Lower leg skin (tissue), 4 donors: Measurements from ENCODE around the gene ELOVL3. TPM values are rescaled to one million over a fixed set of nuclear protein-coding genes. Genes with fewer than 3 reads are reported as not detected.
"Not testable (repeated sequence)": the region's sequence is repeated elsewhere in the genome, so short reads cannot be mapped to it uniquely, and the experiment has no call there.

Experiments
- DNase-seq, 2 donors: peaks; one replicate each; pipeline ENCODE4 v3.0.0-alpha.2; 2019; ENCODE audit warnings: low spot score in 2 of 2
- H3K4me3 ChIP-seq: fragments of 200-600 bp; sonication (generic); 2 replicates; pipeline ENCODE4 v1.5.1; 2017; ENCODE audit warnings: mild to moderate bottlenecking, low read depth; ENCODE audit not compliant: poor library complexity, severe bottlenecking
- POLR2A ChIP-seq, 2 donors: fragments of 450-650 bp; IDR thresholded peaks; one replicate each; pipeline ENCODE4 v1.6.1; 2016 to 2017; ENCODE audit warnings: antibody characterized with exemption in 2 of 2, mild to moderate bottlenecking in 1 of 2, moderate library complexity in 1 of 2
- WGBS, 2 donors: methylation state at CpG; one replicate each; pipeline ENCODE4 v1.1.5; 2018; 5-methylcytosine and 5-hydroxymethylcytosine counted together
- intact Hi-C: fragments of 100-400 bp; cut with DNase I; formaldehyde crosslinking; loops from one replicate; pipeline ENCODE4 v1.15.0; 2023; ENCODE audit warnings: low total_unique reads
- total RNA-seq, 4 donors: library from RNA; depleted of rRNA; stranded (reverse); fragments of >200 nt; gene quantifications; one replicate each; pipeline ENCODE4 v1.1.0, GENCODE V29; 2016
- TF ChIP-seq, protein P1 (sequence below), 3 donors: fragments of 450-650 bp; IDR thresholded peaks; one replicate each; pipeline ENCODE4 v1.5.1; 2016; ENCODE audit warnings: antibody characterized with exemption in 3 of 3, mild to moderate bottlenecking in 3 of 3, moderate library complexity in 2 of 3

The ELOVL3 gene
- total RNA-seq, 4 donors from 2014 or later = 2.5 to 106 (median 29.8) TPM

DNA sequence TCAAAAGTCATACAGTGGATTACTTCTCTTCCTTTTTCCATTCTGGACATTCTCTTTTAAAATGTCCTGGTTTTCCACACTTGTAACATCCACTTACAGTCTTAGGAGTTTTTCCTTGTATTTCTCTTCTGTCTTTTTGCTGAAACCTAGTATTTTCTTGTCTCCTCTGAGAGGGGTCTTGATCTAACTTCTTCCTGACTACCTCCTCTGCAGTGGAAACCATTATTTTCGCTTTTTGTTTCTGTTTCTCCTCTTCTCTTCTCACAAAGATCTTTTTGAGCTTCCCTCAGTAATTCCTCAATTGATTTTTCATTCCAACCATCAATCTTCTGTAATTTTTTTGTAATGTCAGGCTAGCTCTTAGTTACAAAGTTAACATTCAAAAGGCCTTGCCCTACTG is 23.7 kb upstream of the ELOVL3 start:
- intact Hi-C loops = no loop called here
- TF ChIP-seq, protein P1, sequence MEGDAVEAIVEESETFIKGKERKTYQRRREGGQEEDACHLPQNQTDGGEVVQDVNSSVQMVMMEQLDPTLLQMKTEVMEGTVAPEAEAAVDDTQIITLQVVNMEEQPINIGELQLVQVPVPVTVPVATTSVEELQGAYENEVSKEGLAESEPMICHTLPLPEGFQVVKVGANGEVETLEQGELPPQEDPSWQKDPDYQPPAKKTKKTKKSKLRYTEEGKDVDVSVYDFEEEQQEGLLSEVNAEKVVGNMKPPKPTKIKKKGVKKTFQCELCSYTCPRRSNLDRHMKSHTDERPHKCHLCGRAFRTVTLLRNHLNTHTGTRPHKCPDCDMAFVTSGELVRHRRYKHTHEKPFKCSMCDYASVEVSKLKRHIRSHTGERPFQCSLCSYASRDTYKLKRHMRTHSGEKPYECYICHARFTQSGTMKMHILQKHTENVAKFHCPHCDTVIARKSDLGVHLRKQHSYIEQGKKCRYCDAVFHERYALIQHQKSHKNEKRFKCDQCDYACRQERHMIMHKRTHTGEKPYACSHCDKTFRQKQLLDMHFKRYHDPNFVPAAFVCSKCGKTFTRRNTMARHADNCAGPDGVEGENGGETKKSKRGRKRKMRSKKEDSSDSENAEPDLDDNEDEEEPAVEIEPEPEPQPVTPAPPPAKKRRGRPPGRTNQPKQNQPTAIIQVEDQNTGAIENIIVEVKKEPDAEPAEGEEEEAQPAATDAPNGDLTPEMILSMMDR (IDR thresholded peaks at IDR 0.05) = no peak
- no peak overlapping the region for H3K4me3 ChIP-seq
- DNase-seq = no peak
- 84 to 85% methylated on average over 1 of the region's 1 CpG for WGBS, 2 donors

DNA sequence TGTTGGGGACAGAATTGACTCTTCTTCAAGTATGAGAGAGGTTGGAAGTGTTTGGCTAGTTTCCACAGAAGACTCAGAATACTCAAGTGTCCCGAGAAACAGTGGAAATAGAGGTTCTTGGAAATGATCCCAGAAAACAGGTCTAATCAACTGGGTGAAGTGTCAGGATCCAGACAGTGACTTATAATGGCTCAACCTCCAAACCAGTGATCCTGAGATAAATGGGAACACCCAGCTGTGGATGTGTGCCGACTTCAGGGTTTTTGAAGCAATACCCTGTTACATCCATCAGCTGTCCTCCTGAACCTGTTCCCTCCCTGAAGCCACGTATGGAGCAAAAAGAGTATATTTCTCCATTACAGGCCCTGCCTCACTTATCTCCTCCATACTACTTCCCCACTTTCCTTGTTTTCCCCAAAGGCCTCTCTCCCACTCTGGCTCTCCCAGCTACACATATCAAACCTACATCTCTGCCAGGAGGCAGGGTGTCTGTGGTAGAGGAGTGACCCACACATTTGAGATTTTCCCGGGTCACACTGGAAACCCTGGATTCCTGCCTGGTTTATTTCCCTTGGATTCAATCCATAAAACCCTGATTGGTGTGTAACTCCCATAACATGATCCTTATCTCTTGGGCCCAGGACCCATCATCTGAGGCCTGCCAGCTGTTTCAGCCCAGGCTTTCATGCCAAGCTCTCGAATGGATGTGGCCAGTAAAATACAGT is 17.6 kb upstream of the ELOVL3 start:
- 34 to 37% methylated on average over 5 of the region's 5 CpGs for WGBS, 2 donors
- DNase-seq = no peak
- no peak overlapping the region for H3K4me3 ChIP-seq
- intact Hi-C loops = no loop called here
- TF ChIP-seq, protein P1 (IDR thresholded peaks at IDR 0.05) = no peak
- no peak for TF ChIP-seq POLR2A (IDR thresholded peaks at IDR 0.05)

DNA sequence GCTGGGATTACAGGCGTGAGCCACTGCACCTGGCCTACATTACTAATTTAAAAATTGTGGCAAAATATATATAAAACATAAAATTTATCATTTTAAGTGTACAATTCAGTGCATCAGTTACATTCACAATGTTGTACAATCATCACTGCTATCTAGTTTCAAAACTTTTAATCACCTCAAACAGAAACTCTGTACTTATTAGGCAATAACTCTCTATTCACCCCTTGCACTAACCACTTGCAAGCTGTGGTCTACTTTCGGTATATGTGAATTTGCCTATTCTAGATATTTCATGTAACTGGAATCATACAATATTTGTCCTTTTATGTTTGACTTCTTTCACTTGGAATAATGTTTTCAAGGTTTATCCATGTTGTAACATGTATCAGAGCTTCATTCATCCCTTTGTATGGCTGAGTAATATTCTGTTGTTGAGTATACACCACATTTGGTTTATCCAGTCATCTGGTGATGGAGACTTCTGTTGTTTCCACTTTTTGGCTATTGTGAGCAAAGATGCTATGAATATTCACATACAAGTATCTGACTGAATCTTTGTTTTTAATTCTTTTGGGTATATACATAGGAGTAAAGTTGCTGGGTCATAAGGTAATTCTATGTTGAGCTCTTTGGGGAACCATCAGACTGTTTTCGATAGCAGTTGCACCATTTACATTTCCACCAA is 14.3 kb upstream of the ELOVL3 start:
- DNase-seq = no peak
- intact Hi-C loops = no loop called here
- TF ChIP-seq, protein P1 (IDR thresholded peaks at IDR 0.05) = no peak
- no peak for TF ChIP-seq POLR2A (IDR thresholded peaks at IDR 0.05)
- 86 to 96% methylated on average over 3 of the region's 3 CpGs for WGBS, 2 donors
- H3K4me3 ChIP-seq = no peak overlapping the region

DNA sequence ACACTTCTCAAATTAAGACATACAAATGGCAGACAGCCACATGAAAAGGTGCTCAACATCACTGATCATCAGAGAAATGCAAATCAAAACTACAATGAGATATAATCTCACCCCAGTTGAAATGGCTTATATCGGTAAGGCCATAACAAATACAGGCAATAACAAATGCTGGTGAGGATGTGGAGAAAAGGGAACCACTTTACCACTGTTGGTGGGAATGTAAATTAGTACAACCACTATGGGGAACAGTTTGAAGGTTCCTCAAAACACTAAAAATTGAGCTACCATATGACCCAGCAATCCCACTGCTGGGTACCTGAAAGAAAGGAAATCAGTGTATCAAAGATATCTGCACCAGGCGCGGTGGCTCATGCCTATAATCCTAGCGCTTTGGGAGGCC is 12.5 kb upstream of the ELOVL3 start:
- DNase-seq, intact Hi-C loops, H3K4me3 ChIP-seq: not testable (repeated sequence)
- 67 to 87% methylated on average over 4 of the region's 4 CpGs for WGBS, 2 donors

DNA sequence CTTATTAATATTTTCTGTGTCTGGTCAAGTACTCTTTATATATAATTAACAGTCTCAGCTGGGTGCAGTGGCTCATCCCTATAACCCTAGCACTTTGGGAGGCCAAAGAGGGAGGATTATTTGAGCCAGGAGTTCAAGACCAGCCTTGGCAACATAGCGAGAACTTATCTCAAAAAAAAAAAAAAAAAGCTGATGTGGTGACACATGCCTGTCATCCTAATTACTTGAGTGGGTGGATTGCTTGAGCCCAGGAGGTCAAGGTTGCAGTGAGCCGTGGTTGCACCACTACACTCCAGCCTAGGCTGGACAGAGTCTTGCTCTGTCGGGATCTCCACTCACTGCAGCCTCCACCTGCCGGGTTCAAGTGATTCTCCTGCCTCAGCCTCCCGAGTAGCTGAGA is 6.7 kb upstream of the ELOVL3 start:
- TF ChIP-seq, protein P1 (IDR thresholded peaks at IDR 0.05) = no peak
- intact Hi-C loops = no loop called here
- 82 to 92% methylated on average over 5 of the region's 5 CpGs for WGBS, 2 donors
- DNase-seq = no peak
- no peak overlapping the region for H3K4me3 ChIP-seq

DNA sequence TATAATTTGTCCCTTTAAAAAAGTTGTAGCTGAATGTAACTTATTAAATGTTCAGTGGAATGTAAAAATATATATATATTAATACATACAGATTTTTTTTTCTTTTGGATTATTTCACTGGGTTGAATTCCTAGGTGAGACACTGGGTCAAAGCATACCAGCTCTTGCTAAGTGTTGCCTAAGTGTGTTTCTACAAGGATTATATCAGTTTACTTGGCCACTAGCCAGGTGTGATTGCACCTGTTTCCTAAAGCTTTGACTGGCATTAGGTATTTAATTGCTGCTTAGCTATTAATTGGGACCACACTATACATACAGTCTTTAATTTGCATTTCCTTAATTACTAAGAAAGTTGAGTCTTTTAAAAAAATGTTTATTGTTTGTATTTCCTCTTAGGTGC is 5.5 kb upstream of the ELOVL3 start:
- H3K4me3 ChIP-seq = no peak overlapping the region
- intact Hi-C loops = no loop called here
- DNase-seq = no peak
- no peak for TF ChIP-seq POLR2A (IDR thresholded peaks at IDR 0.05)
- TF ChIP-seq, protein P1 (IDR thresholded peaks at IDR 0.05) = no peak
